Measurements from ENCODE around the gene RNGTT. TPM values are rescaled to one million over a fixed set of nuclear protein-coding genes. Genes with fewer than 3 reads are reported as not detected.
"Not testable (repeated sequence)": the region's sequence is repeated elsewhere in the genome, so short reads cannot be mapped to it uniquely, and the experiment has no call there.

Gene RNGTT
- total and polyA plus RNA-seq, 7 donors, result 3.9 to 8.8 (median 7.9) TPM

DNA sequence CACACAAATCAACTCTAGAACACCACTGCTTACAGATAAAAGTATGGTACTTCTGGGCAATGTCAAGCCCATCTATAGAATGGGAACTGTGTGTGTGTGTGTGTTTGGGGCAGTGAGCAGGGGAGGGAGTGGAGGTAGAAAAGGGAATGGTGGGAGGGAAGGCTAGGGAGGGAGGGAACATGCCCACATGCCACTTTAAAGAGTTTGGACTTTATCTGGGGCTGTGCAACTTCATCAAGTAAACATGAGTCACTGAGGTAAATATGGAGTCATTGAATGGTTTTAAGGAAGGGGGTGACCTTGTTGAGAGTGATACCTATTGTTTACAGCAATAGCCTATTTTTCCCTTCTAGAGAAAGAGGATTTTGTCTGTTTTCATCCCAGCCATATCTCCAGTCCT lies 22.5 kb upstream of the RNGTT start:
- Histone ChIP-seq H3K9me3 (no peaks in the 10 kb centered on the region), H3K36me3 (ENCODE audit: insufficient read depth in 1 of 2, low read depth in 1 of 2) (no peaks in the 10 kb centered on the region), H3K4me1 (peaks cover 12% of the 10 kb centered on the region), H3K27me3 (ENCODE audit: insufficient read depth in 3 of 3, low read length in 2 of 3) (no peaks in the 10 kb centered on the region), H3K27ac (no peak overlapping the region), H3K4me3 (no peak overlapping the region)
- TF ChIP-seq, protein P1, sequence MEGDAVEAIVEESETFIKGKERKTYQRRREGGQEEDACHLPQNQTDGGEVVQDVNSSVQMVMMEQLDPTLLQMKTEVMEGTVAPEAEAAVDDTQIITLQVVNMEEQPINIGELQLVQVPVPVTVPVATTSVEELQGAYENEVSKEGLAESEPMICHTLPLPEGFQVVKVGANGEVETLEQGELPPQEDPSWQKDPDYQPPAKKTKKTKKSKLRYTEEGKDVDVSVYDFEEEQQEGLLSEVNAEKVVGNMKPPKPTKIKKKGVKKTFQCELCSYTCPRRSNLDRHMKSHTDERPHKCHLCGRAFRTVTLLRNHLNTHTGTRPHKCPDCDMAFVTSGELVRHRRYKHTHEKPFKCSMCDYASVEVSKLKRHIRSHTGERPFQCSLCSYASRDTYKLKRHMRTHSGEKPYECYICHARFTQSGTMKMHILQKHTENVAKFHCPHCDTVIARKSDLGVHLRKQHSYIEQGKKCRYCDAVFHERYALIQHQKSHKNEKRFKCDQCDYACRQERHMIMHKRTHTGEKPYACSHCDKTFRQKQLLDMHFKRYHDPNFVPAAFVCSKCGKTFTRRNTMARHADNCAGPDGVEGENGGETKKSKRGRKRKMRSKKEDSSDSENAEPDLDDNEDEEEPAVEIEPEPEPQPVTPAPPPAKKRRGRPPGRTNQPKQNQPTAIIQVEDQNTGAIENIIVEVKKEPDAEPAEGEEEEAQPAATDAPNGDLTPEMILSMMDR (IDR thresholded peaks at IDR 0.05), result no peak
- DNase-seq, result no peak
- intact Hi-C loops (cut with DNase I), result loop anchor here in 1 of 2 donors (10.0 kb wide), 3 partner anchors 99 to 369 kb away; partner anchors contain the start of genes PNRC1 and UBE2J1
- no peak for ATAC-seq

DNA sequence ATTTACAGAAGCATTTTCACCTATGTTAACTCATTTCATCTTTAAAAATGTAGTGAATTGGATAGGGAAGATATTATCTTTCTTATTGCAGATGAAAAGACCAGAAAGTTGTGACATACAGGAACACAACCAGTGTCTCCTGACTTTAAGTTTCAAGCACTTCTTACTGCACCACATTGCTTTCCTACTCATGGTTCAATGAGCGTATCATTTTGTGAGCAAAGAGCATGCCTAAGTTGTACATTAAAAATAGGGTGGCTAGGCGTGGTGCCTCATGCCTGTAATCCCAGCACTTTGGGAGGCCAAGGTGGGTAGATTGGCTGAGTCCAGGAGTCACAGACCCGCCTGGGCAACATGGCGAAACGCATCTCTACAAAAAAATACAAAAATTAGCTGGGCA lies 21.2 kb upstream of the RNGTT start:
- TF ChIP-seq, protein P1 (IDR thresholded peaks at IDR 0.05), result no peak
- intact Hi-C loops (cut with DNase I), result loop anchor here (5.0 to 10.0 kb wide), 6 partner anchors 43 to 388 kb away; partner anchors contain the start of genes PNRC1 (in 1 of the 2) and UBE2J1 (in 1 of the 2)
- Histone ChIP-seq H3K27ac (no peak overlapping the region), H3K27me3 (ENCODE audit: insufficient read depth in 3 of 3, low read length in 2 of 3) (no peaks in the 10 kb centered on the region), H3K4me1 (peaks cover 12% of the 10 kb centered on the region), H3K4me3 (no peak overlapping the region), H3K9me3 (no peaks in the 10 kb centered on the region), H3K36me3 (ENCODE audit: insufficient read depth in 1 of 2, low read depth in 1 of 2) (no peaks in the 10 kb centered on the region)
- DNase-seq, result no peak
- no peak for ATAC-seq
- WGBS, 3 donors, result 91 to 99% (median 98%) methylated on average over 5 of the region's 5 CpGs

DNA sequence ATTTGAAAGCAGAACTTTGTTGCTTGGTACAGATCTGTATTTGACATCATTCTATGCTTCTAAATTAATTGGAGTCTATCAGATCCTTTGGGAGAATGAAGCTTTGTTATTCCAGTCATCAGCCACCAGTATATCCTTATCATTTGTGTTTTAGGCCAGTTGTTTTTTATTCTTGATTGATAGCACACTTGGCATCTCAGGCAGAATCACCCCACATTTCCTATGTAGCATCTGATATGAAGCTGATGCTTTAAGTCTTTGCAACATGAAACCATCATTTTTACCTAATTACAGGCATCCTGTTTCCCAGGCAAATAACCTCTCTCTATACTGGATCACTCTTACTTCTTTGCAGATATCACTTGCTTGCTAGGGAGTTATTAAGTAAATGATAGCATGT lies 20.7 kb upstream of the RNGTT start:
- no peaks in the 10 kb centered on the region for H3K27me3 ChIP-seq (ENCODE audit: insufficient read depth in 3 of 3, low read length in 2 of 3)
- no peak for ATAC-seq
- no peaks in the 10 kb centered on the region for H3K9me3 ChIP-seq
- peaks cover 12% of the 10 kb centered on the region for H3K4me1 ChIP-seq
- TF ChIP-seq, protein P1 (IDR thresholded peaks at IDR 0.05), result no peak
- no peak for DNase-seq
- H3K4me3 ChIP-seq, result no peak overlapping the region
- H3K27ac ChIP-seq, result no peak overlapping the region
- intact Hi-C loops (cut with DNase I), result loop anchor here (5.0 to 10.0 kb wide), 6 partner anchors 43 to 388 kb away; partner anchors contain the start of genes PNRC1 (in 1 of the 2) and UBE2J1 (in 1 of the 2)
- no peaks in the 10 kb centered on the region for H3K36me3 ChIP-seq (ENCODE audit: insufficient read depth in 1 of 2, low read depth in 1 of 2)

DNA sequence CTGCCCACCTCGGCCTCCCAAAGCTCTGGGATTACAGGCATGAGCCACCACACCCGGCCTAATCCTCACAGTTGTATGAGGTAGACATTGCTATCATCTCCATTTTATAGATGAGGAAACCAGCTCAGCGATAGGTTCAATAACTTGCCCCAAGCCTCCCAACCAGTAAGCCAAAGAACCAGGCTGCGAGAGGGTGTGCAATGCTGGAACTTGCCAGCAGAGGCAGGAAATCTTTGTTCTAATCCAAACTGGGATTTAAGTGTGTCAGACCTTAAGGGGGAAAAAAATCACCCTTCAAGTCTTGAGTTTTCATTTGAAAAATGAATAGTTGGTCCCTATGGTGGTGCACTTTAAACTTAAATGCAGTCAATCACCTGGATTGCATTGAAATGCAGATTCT lies 20.1 kb upstream of the RNGTT start:
- no peak overlapping the region for H3K4me3 ChIP-seq
- ATAC-seq, result peak; percentile 56 to 81 (median 66)

DNA sequence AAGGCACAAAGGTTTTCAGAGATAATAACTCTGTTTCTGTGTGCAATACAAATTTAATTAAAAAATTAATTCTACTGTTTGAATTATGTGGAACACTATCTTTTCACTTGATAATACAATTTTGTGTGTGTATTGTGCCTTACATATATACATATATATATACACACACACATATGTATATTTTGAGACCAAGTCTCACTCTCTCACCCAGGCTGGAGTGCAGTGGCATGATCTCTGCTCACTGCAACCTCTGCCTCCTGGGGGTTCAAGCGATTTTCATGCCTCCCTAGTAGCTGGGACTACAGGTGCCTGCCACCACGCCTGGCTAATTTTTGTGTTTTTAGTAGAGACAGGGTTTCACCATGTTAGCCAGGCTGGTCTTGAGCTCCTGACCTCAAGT lies 19.7 kb upstream of the RNGTT start:
- ATAC-seq, result peak; percentile 37 to 51 (median 41)
- not testable (repeated sequence) for DNase-seq; H3K27me3 ChIP-seq (ENCODE audit: insufficient read depth in 3 of 3, low read length in 2 of 3); H3K36me3 ChIP-seq (ENCODE audit: insufficient read depth in 1 of 2, low read depth in 1 of 2); H3K9me3 ChIP-seq
- WGBS, 3 donors, result 72 to 85% (median 82%) methylated on average over 2 of the region's 2 CpGs
- Histone ChIP-seq H3K4me3 (peak overlapping the region; percentile 24), H3K27ac (peak overlapping the region; percentile 62), H3K4me1 (peaks cover 12% of the 10 kb centered on the region)
- intact Hi-C loops (cut with DNase I), result loop anchor here (2.0 to 10.0 kb wide), 8 partner anchors 40 to 389 kb away; partner anchors contain the start of genes PNRC1 (in 1 of the 2) and UBE2J1 (in 1 of the 2)

More for the DNA sequence above, 20.1 kb upstream of the RNGTT start:
- intact Hi-C loops (cut with DNase I), result loop anchor here (2.0 to 10.0 kb wide), 8 partner anchors 39 to 389 kb away; partner anchors contain the start of genes PNRC1 (in 1 of the 2) and UBE2J1 (in 1 of the 2)
- peak in 1 of 2 donors; percentile 19 for DNase-seq
- Histone ChIP-seq H3K27ac (no peak overlapping the region), H3K36me3 (ENCODE audit: insufficient read depth in 1 of 2, low read depth in 1 of 2) (no peaks in the 10 kb centered on the region), H3K27me3 (ENCODE audit: insufficient read depth in 3 of 3, low read length in 2 of 3) (no peaks in the 10 kb centered on the region), H3K4me1 (peaks cover 12% of the 10 kb centered on the region), H3K9me3 (no peaks in the 10 kb centered on the region)
- WGBS, 3 donors, result 55 to 63% (median 56%) methylated on average over 4 of the region's 4 CpGs
- TF ChIP-seq, protein P1 (IDR thresholded peaks at IDR 0.05), result peak; percentile 58
